Measurements from ENCODE around the gene CSMD2. TPM values are rescaled to one million over a fixed set of nuclear protein-coding genes. Genes with fewer than 3 reads are reported as not detected.

Gene CSMD2
- total RNA-seq, 1 experiment from 2014 or later: 2.8 TPM

- BruUV-seq (replicated peaks): no TSS peak
- intact Hi-C loops (cut with micrococcal nuclease; ENCODE audit: unreplicated experiment): no loop called here
- POLR2A ChIA-PET (ENCODE audit: low non-redundant PET): no interaction called here
- peaks cover under 1% of the 10 kb centered on the region for H3K9me3 ChIP-seq (ENCODE audit: low read depth, low read length, poor library complexity, severe bottlenecking)
- no peaks in the 10 kb centered on the region for H3K36me3 ChIP-seq (ENCODE audit: insufficient read depth, low read length, poor library complexity, severe bottlenecking)
- no peak overlapping the region for H3K4me3 ChIP-seq (ENCODE audit: low read depth, low read length, poor library complexity, severe bottlenecking)
- H3K27me3 ChIP-seq (replicated peaks; ENCODE audit: insufficient read depth, low read depth, low read length, poor library complexity): no peaks in the 10 kb centered on the region
- TF ChIP-seq, protein P1, sequence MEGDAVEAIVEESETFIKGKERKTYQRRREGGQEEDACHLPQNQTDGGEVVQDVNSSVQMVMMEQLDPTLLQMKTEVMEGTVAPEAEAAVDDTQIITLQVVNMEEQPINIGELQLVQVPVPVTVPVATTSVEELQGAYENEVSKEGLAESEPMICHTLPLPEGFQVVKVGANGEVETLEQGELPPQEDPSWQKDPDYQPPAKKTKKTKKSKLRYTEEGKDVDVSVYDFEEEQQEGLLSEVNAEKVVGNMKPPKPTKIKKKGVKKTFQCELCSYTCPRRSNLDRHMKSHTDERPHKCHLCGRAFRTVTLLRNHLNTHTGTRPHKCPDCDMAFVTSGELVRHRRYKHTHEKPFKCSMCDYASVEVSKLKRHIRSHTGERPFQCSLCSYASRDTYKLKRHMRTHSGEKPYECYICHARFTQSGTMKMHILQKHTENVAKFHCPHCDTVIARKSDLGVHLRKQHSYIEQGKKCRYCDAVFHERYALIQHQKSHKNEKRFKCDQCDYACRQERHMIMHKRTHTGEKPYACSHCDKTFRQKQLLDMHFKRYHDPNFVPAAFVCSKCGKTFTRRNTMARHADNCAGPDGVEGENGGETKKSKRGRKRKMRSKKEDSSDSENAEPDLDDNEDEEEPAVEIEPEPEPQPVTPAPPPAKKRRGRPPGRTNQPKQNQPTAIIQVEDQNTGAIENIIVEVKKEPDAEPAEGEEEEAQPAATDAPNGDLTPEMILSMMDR (conservative IDR thresholded peaks at IDR 0.05; ENCODE audit: low read depth, low read length): no peak
- TF ChIP-seq EZH2 (IDR thresholded peaks at IDR 0.05; ENCODE audit: borderline replicate concordance, low read depth, low read length, poor library complexity, severe bottlenecking): no peak
- no peaks in the 10 kb centered on the region for H3K4me1 ChIP-seq (ENCODE audit: insufficient read depth, low read length, poor library complexity, severe bottlenecking)
- DNase-seq (ENCODE audit: low spot score): no peak
- no peak overlapping the region for H3K27ac ChIP-seq (ENCODE audit: low read depth, low read length, poor library complexity, severe bottlenecking)
- CTCF ChIA-PET: no interaction called here
Measured at GRCh38 chr1:33878392-33878791, 286.6 kb downstream of the CSMD2 start.

GRCh38 chr1:33876970-33877650 lies 287.9 kb downstream of the CSMD2 start:
- Histone ChIP-seq H3K4me3 (ENCODE audit: low read depth, low read length, poor library complexity, severe bottlenecking) (no peak overlapping the region), H3K4me1 (ENCODE audit: insufficient read depth, low read length, poor library complexity, severe bottlenecking) (no peaks in the 10 kb centered on the region), H3K27me3 (replicated peaks; ENCODE audit: insufficient read depth, low read depth, low read length, poor library complexity) (no peaks in the 10 kb centered on the region), H3K9me3 (ENCODE audit: low read depth, low read length, poor library complexity, severe bottlenecking) (peaks cover 8% of the 10 kb centered on the region), H3K36me3 (ENCODE audit: insufficient read depth, low read length, poor library complexity, severe bottlenecking) (no peaks in the 10 kb centered on the region), H3K27ac (ENCODE audit: low read depth, low read length, poor library complexity, severe bottlenecking) (no peak overlapping the region)
- ChIA-PET POLR2A (ENCODE audit: low non-redundant PET) (no interaction called here), CTCF (no interaction called here)
- TF ChIP-seq, protein P1 (conservative IDR thresholded peaks at IDR 0.05; ENCODE audit: low read depth, low read length): no peak
- TF ChIP-seq EZH2 (IDR thresholded peaks at IDR 0.05; ENCODE audit: borderline replicate concordance, low read depth, low read length, poor library complexity, severe bottlenecking): no peak
- BruUV-seq (replicated peaks): no TSS peak
- DNase-seq (ENCODE audit: low spot score): no peak
- intact Hi-C loops (cut with micrococcal nuclease; ENCODE audit: unreplicated experiment): no loop called here

DNA sequence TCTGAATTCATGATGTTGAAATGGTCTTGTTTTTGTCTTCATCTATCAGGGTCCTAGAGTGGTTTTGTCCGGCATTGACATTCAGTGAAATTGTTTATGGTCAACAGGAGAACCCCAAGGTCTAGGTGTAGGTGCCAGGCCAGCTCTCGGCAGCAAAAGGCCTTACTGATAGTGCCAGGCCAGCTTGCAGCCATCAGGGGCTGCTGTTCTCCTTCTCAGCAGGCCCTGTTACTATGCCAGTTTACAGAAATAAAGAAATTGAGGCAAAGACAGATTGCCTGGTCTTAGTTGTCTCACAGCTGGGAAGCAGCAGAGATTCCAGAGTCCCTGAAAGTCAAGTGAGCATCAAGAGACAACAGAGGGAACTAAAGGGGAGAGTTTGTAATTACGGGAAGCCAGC lies 289.2 kb downstream of the CSMD2 start:
- TF ChIP-seq EZH2 (IDR thresholded peaks at IDR 0.05; ENCODE audit: borderline replicate concordance, low read depth, low read length, poor library complexity, severe bottlenecking): no peak
- TF ChIP-seq, protein P1 (conservative IDR thresholded peaks at IDR 0.05; ENCODE audit: low read depth, low read length): no peak
- BruUV-seq (replicated peaks): no TSS peak
- Histone ChIP-seq H3K4me3 (ENCODE audit: low read depth, low read length, poor library complexity, severe bottlenecking) (no peak overlapping the region), H3K4me1 (ENCODE audit: insufficient read depth, low read length, poor library complexity, severe bottlenecking) (no peaks in the 10 kb centered on the region), H3K27me3 (replicated peaks; ENCODE audit: insufficient read depth, low read depth, low read length, poor library complexity) (no peaks in the 10 kb centered on the region), H3K36me3 (ENCODE audit: insufficient read depth, low read length, poor library complexity, severe bottlenecking) (no peaks in the 10 kb centered on the region), H3K9me3 (ENCODE audit: low read depth, low read length, poor library complexity, severe bottlenecking) (peaks cover 8% of the 10 kb centered on the region), H3K27ac (ENCODE audit: low read depth, low read length, poor library complexity, severe bottlenecking) (no peak overlapping the region)
- DNase-seq (ENCODE audit: low spot score): no peak
- intact Hi-C loops (cut with micrococcal nuclease; ENCODE audit: unreplicated experiment): no loop called here
- ChIA-PET CTCF (no interaction called here), POLR2A (ENCODE audit: low non-redundant PET) (no interaction called here)
